ENCODE data around the gene GNA12.

- TF ChIP-seq CTCF (conservative IDR thresholded peaks at IDR 0.05; ENCODE audit: low read depth, low read length) (no peak), EZH2 (IDR thresholded peaks at IDR 0.05; ENCODE audit: borderline replicate concordance, low read depth, low read length, poor library complexity, severe bottlenecking) (no peak)
Observed at GRCh38 chr7:2726316-2727018, 117.6 kb downstream of the GNA12 start.

Measured in A673 (cell line).